CD4-positive, alpha-beta memory T cell (primary cell): Measurements from ENCODE around the gene SERPINA6. TPM values are rescaled to one million over a fixed set of nuclear protein-coding genes. Genes with fewer than 3 reads are reported as not detected.

Source experiments
- CTCF ChIA-PET: fragments of 350-600 bp; sonication (Branson Sonifier 250); formaldehyde crosslinking; loops from one replicate; lab custom pipeline; 2021; ENCODE audit warnings: inconsistent platforms; ENCODE audit not compliant: partially characterized antibody; lab: Charles Lee
- POLR2A ChIA-PET: fragments of 350-600 bp; sonication (Branson Sonifier 250); formaldehyde crosslinking; loops from one replicate; lab custom pipeline; 2021; ENCODE audit not compliant: partially characterized antibody; lab: Charles Lee
- DNase-seq, 5 donors: peaks; one replicate each; pipeline versions ENCODE4 v3.0.0 to v3.0.0-alpha.2; 2020 to 2022; ENCODE audit warnings: mixed read lengths in 1 of 5
- H3K27ac ChIP-seq: one replicate; pipeline ENCODE4 v1.7.0; 2013; ENCODE audit warnings: low read depth, low read length
- H3K27me3 ChIP-seq: 2 replicates; pipeline ENCODE4 v1.7.0; 2013; ENCODE audit warnings: mild to moderate bottlenecking, low read length, moderate library complexity; ENCODE audit not compliant: insufficient read depth
- H3K36me3 ChIP-seq: 2 replicates; pipeline ENCODE4 v1.7.0; 2013; ENCODE audit warnings: mild to moderate bottlenecking, low read length, moderate library complexity; ENCODE audit not compliant: insufficient read depth
- H3K4me1 ChIP-seq: 2 replicates; pipeline ENCODE4 v1.7.0; 2013; ENCODE audit warnings: mild to moderate bottlenecking, low read length, moderate library complexity; ENCODE audit not compliant: insufficient read depth
- H3K4me3 ChIP-seq, 2 donors: one replicate each; pipeline ENCODE4 v1.7.0; 2013; ENCODE audit warnings: low read length in 2 of 2, mild to moderate bottlenecking in 1 of 2
- H3K9me3 ChIP-seq, 2 donors: one replicate each; pipeline ENCODE4 v1.7.0; 2013; ENCODE audit warnings: low read length in 2 of 2, control low read depth in 1 of 2; ENCODE audit not compliant: control insufficient read depth in 1 of 2
- H3K27ac Mint-ChIP-seq, 7 donors: one replicate each; pipeline ENCODE4 v1.8.0; 2020 to 2021; ENCODE audit warnings: mixed read lengths in 7 of 7, mild to moderate bottlenecking in 6 of 7, inconsistent platforms in 3 of 7, moderate library complexity in 3 of 7
- H3K27me3 Mint-ChIP-seq, 2 donors: one replicate each; pipeline ENCODE4 v1.8.0; 2020 to 2021; ENCODE audit warnings: mixed read lengths in 2 of 2
- H3K36me3 Mint-ChIP-seq, 2 donors: one replicate each; pipeline ENCODE4 v1.8.0; 2020 to 2021; ENCODE audit warnings: mixed read lengths in 2 of 2, inconsistent platforms in 1 of 2, mild to moderate bottlenecking in 1 of 2
- H3K4me1 Mint-ChIP-seq, 4 donors: one replicate each; pipeline ENCODE4 v1.8.0; 2020 to 2021; ENCODE audit warnings: mixed read lengths in 4 of 4, mild to moderate bottlenecking in 1 of 4
- H3K4me3 Mint-ChIP-seq, 8 donors: one replicate each; pipeline ENCODE4 v1.8.0; 2020 to 2021; ENCODE audit warnings: mixed read lengths in 8 of 8, mild to moderate bottlenecking in 7 of 8, moderate library complexity in 6 of 8, inconsistent platforms in 3 of 8
- H3K9me3 Mint-ChIP-seq, 8 donors: one replicate each; pipeline ENCODE4 v1.8.0; 2020 to 2021; ENCODE audit warnings: mixed read lengths in 8 of 8, mild to moderate bottlenecking in 5 of 8, inconsistent platforms in 3 of 8, moderate library complexity in 1 of 8
- intact Hi-C: fragments of 100-400 bp; cut with micrococcal nuclease; formaldehyde crosslinking; loops from one replicate; pipeline ENCODE4 v1.15.1; 2023
- polyA plus RNA-seq, 2 donors: library from polyadenylated mRNA; unstranded; fragments of 300-500 nt; fragmentation: Illumina TruSeq; gene quantifications; one replicate each; pipeline ENCODE4 v1.2.3, GENCODE V29; 2021
- total RNA-seq, 2 experiments: library from RNA; stranded (reverse); gene quantifications; one replicate each; pipeline ENCODE4 v1.2.3, GENCODE V29; 2021

Gene SERPINA6
- total and polyA plus RNA-seq, 4 experiments from 2014 or later: not detected

DNA sequence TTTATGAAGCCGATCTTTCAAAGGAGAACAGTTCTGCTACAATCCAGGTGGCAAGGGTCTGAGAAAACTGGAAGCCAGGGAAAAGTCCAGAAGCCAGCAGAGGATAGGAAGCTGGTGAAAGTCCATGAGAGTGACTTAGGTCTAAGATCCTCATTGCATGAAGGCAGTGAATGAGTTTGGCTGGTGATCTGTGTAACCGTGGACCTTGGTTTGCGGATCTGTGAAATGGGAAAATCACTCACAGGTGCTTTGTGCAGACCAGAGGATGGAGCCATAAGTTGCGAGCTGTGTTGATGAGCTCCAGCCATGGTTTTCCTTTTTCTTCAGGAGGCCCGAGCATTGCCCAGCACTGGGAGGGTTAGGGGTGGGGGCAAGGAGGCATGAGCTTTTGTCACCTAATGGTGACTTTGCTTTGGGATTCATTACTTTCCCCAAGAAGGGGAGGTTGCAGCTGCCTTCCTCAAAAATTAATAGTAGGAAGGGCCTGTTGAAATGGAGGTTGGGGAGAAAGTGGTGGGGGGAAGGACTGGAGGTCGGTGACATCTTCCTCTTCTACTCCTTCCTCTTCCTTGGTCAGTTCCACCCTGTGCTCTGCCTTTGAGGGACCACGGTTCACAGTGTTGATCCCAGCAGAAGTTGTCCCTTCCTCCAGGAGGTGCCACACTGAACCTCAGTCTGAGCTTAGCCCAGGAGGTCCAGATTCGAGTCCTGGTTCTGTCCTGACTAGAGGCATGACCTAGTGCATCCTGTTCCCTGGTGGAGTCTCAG is 20.3 kb upstream of the SERPINA6 start:
- peak overlapping the region in 4 of 7 donors; percentile 36 to 86 (median 67) for H3K27ac Mint-ChIP-seq
- H3K27me3 ChIP-seq: no peaks in the 10 kb centered on the region
- peaks cover 18% of the 10 kb centered on the region for H3K4me1 ChIP-seq
- no peak overlapping the region for H3K4me3 Mint-ChIP-seq
- H3K9me3 Mint-ChIP-seq: peaks cover 0 to 3% (median 0%) of the 10 kb centered on the region in 8 donors
- intact Hi-C loops: no loop called here
- POLR2A ChIA-PET: no interaction called here
- H3K27ac ChIP-seq: no peak overlapping the region
- H3K4me1 Mint-ChIP-seq: peaks cover 16 to 42% (median 20%) of the 10 kb centered on the region in 4 donors
- H3K36me3 ChIP-seq: no peaks in the 10 kb centered on the region
- no peak overlapping the region for H3K4me3 ChIP-seq
- CTCF ChIA-PET: no interaction called here
- H3K9me3 ChIP-seq: no peaks in the 10 kb centered on the region
- DNase-seq: no peak
- H3K27me3 Mint-ChIP-seq: peaks cover 9% of the 10 kb centered on the region in 2 donors
- H3K36me3 Mint-ChIP-seq: no peaks in the 10 kb centered on the region

GRCh38 chr14:94342334-94342934 is 19.3 kb upstream of the SERPINA6 start:
- intact Hi-C loops: no loop called here
- peaks cover 0 to 4% (median 2%) of the 10 kb centered on the region in 8 donors for H3K9me3 Mint-ChIP-seq
- Histone ChIP-seq H3K36me3 (no peaks in the 10 kb centered on the region), H3K4me1 (peaks cover 18% of the 10 kb centered on the region), H3K27ac (no peak overlapping the region), H3K27me3 (no peaks in the 10 kb centered on the region), H3K9me3 (no peaks in the 10 kb centered on the region), H3K4me3 (no peak overlapping the region)
- H3K27me3 Mint-ChIP-seq: peaks cover 9% of the 10 kb centered on the region in 2 donors
- CTCF ChIA-PET: no interaction called here
- peak in 1 of 5 donors; percentile 61 for DNase-seq
- H3K4me3 Mint-ChIP-seq: no peak overlapping the region
- H3K27ac Mint-ChIP-seq: peak overlapping the region in 2 of 7 donors; percentile 24 to 58
- H3K4me1 Mint-ChIP-seq: peaks cover 15 to 41% (median 19%) of the 10 kb centered on the region in 4 donors
- no peaks in the 10 kb centered on the region for H3K36me3 Mint-ChIP-seq
- POLR2A ChIA-PET: no interaction called here

DNA sequence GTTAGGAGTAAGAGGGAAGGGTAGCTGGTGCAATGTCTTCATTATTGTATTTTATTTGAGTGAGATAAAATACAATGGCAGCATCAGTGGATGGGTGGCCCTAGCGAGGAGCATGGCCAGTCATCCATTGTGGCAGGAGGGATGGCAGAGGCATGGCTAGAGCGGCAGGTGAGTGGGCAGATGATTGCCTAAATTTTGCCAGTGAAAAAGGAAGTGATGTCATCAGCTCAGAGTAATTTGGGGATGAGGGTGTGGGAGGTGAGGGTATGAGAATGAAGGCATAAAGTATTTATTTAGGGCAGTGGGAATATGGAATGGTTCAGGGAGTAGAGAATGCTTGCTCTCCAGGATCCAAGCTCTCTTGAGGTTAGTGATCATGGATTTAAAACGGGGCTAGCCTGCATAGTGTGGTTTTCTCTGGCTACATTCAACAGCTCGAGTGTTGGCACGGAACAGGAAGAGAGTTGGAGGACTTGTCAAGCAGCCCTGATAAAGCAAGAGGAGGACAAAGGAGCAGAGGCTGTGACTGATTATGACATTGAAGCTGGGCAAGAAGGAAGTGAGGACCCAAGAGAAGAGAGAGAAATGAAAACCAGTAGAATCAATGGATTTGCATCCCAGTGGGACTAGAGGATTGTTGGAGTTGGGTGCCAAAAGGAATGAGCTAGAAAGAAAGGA is 18.7 kb upstream of the SERPINA6 start:
- no peak for DNase-seq
- peaks cover 0 to 4% (median 2%) of the 10 kb centered on the region in 8 donors for H3K9me3 Mint-ChIP-seq
- peaks cover 9% of the 10 kb centered on the region in 2 donors for H3K27me3 Mint-ChIP-seq
- no peak overlapping the region for H3K27ac ChIP-seq
- H3K4me1 Mint-ChIP-seq: peaks cover 11 to 35% (median 14%) of the 10 kb centered on the region in 4 donors
- peak overlapping the region in 2 of 7 donors; percentile 58 to 78 for H3K27ac Mint-ChIP-seq
- no peak overlapping the region for H3K4me3 ChIP-seq
- H3K27me3 ChIP-seq: no peaks in the 10 kb centered on the region
- CTCF ChIA-PET: no interaction called here
- POLR2A ChIA-PET: no interaction called here
- no peaks in the 10 kb centered on the region for H3K36me3 ChIP-seq
- intact Hi-C loops: no loop called here
- H3K9me3 ChIP-seq: no peaks in the 10 kb centered on the region
- H3K36me3 Mint-ChIP-seq: no peaks in the 10 kb centered on the region
- peak overlapping the region in 3 of 8 donors; percentile 12 to 51 (median 22) for H3K4me3 Mint-ChIP-seq
- H3K4me1 ChIP-seq: peaks cover 12% of the 10 kb centered on the region

DNA sequence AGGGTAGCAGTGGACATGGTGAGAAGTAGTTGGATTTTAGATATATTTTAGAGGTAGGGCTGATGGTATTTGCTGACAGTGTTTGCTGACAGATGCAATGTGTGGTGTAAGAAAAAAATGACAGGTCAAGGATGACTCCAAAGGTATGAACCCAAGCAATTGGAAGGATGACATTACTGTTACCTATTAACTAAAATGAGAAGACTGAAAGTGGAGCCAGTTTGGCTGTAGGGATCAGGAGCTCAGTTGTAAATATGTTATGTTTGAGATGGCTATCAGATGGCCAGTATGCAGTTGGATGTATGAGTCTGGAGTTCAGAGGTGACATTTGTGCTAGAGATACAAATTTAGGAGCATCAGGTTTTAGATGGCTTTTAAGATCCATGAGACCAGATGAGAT is 17.4 kb upstream of the SERPINA6 start:
- no peak for DNase-seq
- POLR2A ChIA-PET: no interaction called here
- H3K27ac ChIP-seq: no peak overlapping the region
- H3K4me1 ChIP-seq: peaks cover 4% of the 10 kb centered on the region
- no peak overlapping the region for H3K4me3 ChIP-seq
- H3K36me3 ChIP-seq: no peaks in the 10 kb centered on the region
- no peak overlapping the region for H3K27ac Mint-ChIP-seq
- H3K27me3 Mint-ChIP-seq: peaks cover 9 to 11% of the 10 kb centered on the region in 2 donors
- no peaks in the 10 kb centered on the region for H3K36me3 Mint-ChIP-seq
- peaks cover 8 to 26% (median 9%) of the 10 kb centered on the region in 4 donors for H3K4me1 Mint-ChIP-seq
- intact Hi-C loops: no loop called here
- H3K27me3 ChIP-seq: no peaks in the 10 kb centered on the region
- no peaks in the 10 kb centered on the region for H3K9me3 ChIP-seq
- no peak overlapping the region for H3K4me3 Mint-ChIP-seq
- CTCF ChIA-PET: no interaction called here
- H3K9me3 Mint-ChIP-seq: peaks cover 0 to 4% (median 2%) of the 10 kb centered on the region in 8 donors

- H3K4me3 Mint-ChIP-seq: no peak overlapping the region
- no peaks in the 10 kb centered on the region for H3K27me3 ChIP-seq
- no peak for DNase-seq
- CTCF ChIA-PET: no interaction called here
- H3K9me3 Mint-ChIP-seq: peaks cover 0 to 4% (median 1%) of the 10 kb centered on the region in 8 donors
- no peak overlapping the region for H3K4me3 ChIP-seq
- H3K27ac ChIP-seq: no peak overlapping the region
- intact Hi-C loops: no loop called here
- H3K9me3 ChIP-seq: no peaks in the 10 kb centered on the region
- H3K4me1 ChIP-seq: no peaks in the 10 kb centered on the region
- H3K27ac Mint-ChIP-seq: no peak overlapping the region
- H3K4me1 Mint-ChIP-seq: peaks cover 0 to 16% (median 6%) of the 10 kb centered on the region in 4 donors
- POLR2A ChIA-PET: no interaction called here
- H3K27me3 Mint-ChIP-seq: peaks cover 9 to 17% of the 10 kb centered on the region in 2 donors
- H3K36me3 Mint-ChIP-seq: no peaks in the 10 kb centered on the region
- no peaks in the 10 kb centered on the region for H3K36me3 ChIP-seq
Measured at GRCh38 chr14:94338023-94338422, 14.9 kb upstream of the SERPINA6 start.

DNA sequence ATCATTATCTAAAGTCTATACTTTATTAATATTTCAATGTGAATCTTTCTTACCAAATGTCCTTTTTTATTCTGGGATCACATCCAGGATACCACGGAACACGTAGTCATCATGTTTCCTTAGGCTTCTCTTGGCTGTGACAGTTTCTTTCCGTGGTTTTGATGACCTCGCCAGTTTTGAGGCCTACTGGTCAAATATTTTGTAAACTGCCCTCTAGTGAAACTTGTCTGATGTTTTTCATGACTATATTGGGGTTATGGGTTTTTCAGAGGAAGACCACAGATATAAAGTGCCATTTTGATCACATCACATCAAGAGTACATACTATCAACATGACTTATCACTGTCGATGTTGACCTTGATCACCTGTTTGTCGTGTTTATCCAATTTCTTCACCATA is 14.1 kb upstream of the SERPINA6 start:
- Mint-ChIP-seq H3K4me1 (peaks cover 0 to 10% (median 6%) of the 10 kb centered on the region in 4 donors), H3K27ac (no peak overlapping the region), H3K36me3 (no peaks in the 10 kb centered on the region), H3K9me3 (peaks cover 0 to 4% (median 1%) of the 10 kb centered on the region in 8 donors), H3K4me3 (no peak overlapping the region), H3K27me3 (peaks cover 9 to 19% of the 10 kb centered on the region in 2 donors)
- no peak for DNase-seq
- no peaks in the 10 kb centered on the region for H3K36me3 ChIP-seq
- ChIA-PET CTCF (no interaction called here), POLR2A (no interaction called here)
- intact Hi-C loops: no loop called here
- no peak overlapping the region for H3K27ac ChIP-seq
- no peaks in the 10 kb centered on the region for H3K27me3 ChIP-seq
- no peak overlapping the region for H3K4me3 ChIP-seq
- no peaks in the 10 kb centered on the region for H3K9me3 ChIP-seq
- no peaks in the 10 kb centered on the region for H3K4me1 ChIP-seq

DNA sequence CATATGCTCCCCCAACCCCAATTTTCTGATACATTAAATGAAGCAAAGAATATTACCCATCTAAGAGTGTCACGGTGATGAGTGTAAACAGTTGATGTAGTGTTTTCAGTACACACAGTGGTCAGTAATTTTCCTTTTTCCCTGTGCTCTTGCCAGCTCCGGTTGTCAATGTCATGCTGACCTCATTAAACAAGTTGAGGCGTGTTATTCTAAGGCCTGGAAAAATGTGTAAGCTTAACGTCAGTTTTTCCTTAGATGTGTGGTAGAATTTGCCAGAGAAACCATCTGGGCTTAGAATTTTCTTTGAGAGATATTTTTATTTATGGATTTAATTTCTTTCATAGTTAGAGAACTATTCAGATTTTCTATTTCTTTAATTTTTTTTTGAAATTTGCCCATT is 11.7 kb upstream of the SERPINA6 start:
- Mint-ChIP-seq H3K9me3 (peaks cover 0 to 4% (median 0%) of the 10 kb centered on the region in 8 donors), H3K27me3 (peaks cover 7 to 13% of the 10 kb centered on the region in 2 donors), H3K4me1 (no peaks in the 10 kb centered on the region), H3K36me3 (no peaks in the 10 kb centered on the region), H3K27ac (no peak overlapping the region), H3K4me3 (no peak overlapping the region)
- POLR2A ChIA-PET: no interaction called here
- H3K9me3 ChIP-seq: no peaks in the 10 kb centered on the region
- CTCF ChIA-PET: no interaction called here
- H3K36me3 ChIP-seq: no peaks in the 10 kb centered on the region
- H3K27me3 ChIP-seq: no peaks in the 10 kb centered on the region
- H3K4me1 ChIP-seq: no peaks in the 10 kb centered on the region
- intact Hi-C loops: no loop called here
- H3K4me3 ChIP-seq: no peak overlapping the region
- no peak for DNase-seq
- H3K27ac ChIP-seq: no peak overlapping the region
